Stimulated activated CD8-positive, alpha-beta memory T cell treated with anti-CD3 and anti-CD28 coated beads, Interleukin-15, amount 100 ng/mL, for 1 hour (primary cell): ENCODE results near the gene IL21R.
"Not testable (repeated sequence)": the region's sequence is repeated elsewhere in the genome, so short reads cannot be mapped to it uniquely, and the experiment has no call there.

Experiments used
- DNase-seq: peaks from one replicate; pipeline ENCODE4 v3.0.0-alpha.2; 2020; ENCODE audit warnings: low read depth

The IL21R gene

GRCh38 chr16:27402569-27402963 is 592 bp downstream of the IL21R start:
- DNase-seq: no peak

- DNase-seq: no peak
Observed at GRCh38 chr16:27402964-27403600, 1.1 kb downstream of the IL21R start.

- DNase-seq: no peak
Observed at GRCh38 chr16:27403601-27403992, 1.6 kb downstream of the IL21R start.

- no peak for DNase-seq
Observed at GRCh38 chr16:27404163-27404823, 2.3 kb downstream of the IL21R start.

- DNase-seq: no peak
Observed at GRCh38 chr16:27405546-27406451, 3.8 kb downstream of the IL21R start.

- DNase-seq: no peak
Observed at GRCh38 chr16:27406511-27407128, 4.6 kb downstream of the IL21R start.

GRCh38 chr16:27407133-27407532 is 5.2 kb downstream of the IL21R start:
- no peak for DNase-seq

GRCh38 chr16:27408012-27408601 is 6.1 kb downstream of the IL21R start:
- DNase-seq: no peak

GRCh38 chr16:27408602-27409031 is 6.6 kb downstream of the IL21R start:
- DNase-seq: no peak

GRCh38 chr16:27409958-27410357 is 8.0 kb downstream of the IL21R start:
- not testable (repeated sequence) for DNase-seq

GRCh38 chr16:27410761-27411160 is 8.8 kb downstream of the IL21R start:
- no peak for DNase-seq

- DNase-seq: no peak
Observed at GRCh38 chr16:27413956-27414355, 12.0 kb downstream of the IL21R start.

- DNase-seq: no peak
Observed at GRCh38 chr16:27414788-27415431, 12.9 kb downstream of the IL21R start.

- no peak for DNase-seq
Observed at GRCh38 chr16:27417047-27417671, 15.2 kb downstream of the IL21R start.

GRCh38 chr16:27421961-27422740 is 20.2 kb downstream of the IL21R start:
- no peak for DNase-seq

GRCh38 chr16:27424772-27425498 is 23.0 kb downstream of the IL21R start:
- no peak for DNase-seq

- no peak for DNase-seq
Observed at GRCh38 chr16:27425961-27426360, 24.0 kb downstream of the IL21R start.

GRCh38 chr16:27426423-27427408 is 24.7 kb downstream of the IL21R start:
- peak; percentile 58 for DNase-seq
